Inferior parietal cortex (tissue), 1 donor: ENCODE measurements around the gene BMERB1.

Experiments used
- DNase-seq: peaks from one replicate; pipeline ENCODE4 v3.0.0-alpha.2; 2016; ENCODE audit errors: extremely low spot score

The BMERB1 gene

GRCh38 chr16:15495898-15496297 lies 61.5 kb downstream of the BMERB1 start:
- no peak for DNase-seq

DNA sequence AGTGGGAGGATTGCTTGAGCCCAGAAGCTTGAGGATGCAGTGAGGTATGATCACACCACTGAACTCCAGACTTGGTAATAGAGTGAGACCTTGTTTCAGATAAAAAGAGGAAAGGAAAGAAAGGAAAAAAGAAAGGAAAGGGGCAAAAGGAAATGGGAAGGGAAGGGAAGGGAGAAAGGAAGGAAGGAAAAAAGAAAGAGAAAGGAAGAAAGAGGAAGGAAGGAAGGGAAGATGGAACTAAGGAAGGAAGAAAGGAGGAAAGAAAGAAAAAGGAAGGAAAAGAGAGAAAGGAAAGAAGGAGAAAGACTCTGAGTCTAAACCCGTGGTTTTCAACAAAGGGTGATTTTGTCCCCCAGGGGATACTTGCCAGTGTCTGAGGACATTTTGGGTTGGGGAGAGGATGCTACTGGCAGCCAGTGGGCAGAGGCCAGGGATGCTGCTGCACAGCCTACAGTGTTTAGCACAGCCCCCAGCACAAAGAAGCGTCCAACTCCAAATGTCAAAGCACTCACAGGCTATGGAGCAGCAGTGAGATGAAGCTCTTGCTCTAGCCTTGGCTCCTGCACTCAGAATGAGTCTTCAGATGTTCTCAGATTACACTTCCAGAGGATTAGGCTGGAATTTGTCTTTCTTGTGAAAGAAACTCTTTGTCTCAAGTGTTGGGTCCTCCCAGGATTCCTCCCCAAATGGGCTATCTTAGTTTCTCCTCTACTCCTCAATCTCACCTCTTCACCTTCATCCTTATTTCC lies 64.2 kb downstream of the BMERB1 start:
- no peak for DNase-seq

DNA sequence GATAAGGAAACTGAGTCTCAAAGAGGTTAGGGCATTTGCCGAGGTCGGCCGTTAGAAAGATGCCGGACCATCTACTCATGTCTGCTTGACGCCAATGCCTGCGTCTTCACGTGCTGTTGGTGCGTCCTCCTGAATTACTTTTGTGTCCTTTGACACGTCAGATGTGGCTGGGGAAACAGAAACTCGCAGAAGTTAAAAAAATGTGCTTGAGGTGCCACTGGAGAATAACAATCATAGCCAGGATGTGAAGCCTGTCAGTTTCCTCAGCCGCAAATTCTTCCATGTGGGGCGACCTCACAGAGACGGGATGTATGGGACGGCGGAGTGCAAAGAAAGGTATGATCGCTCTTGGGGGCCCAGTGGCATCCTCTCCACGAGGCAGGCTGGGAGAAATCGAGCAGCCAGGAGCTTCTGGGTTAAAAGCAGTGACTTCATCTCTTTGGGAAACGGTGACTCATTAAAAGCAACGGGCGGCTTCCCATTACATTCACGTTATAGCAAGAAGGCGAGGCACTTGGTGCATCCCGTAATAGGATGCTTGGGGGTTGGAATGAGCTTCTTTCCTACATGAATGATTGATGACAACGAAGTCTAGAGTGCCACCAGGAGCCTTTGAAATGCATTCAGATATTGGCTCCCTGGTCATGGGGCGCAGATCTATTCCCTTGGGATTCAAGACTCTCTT lies 67.8 kb downstream of the BMERB1 start:
- DNase-seq, result no peak

DNA sequence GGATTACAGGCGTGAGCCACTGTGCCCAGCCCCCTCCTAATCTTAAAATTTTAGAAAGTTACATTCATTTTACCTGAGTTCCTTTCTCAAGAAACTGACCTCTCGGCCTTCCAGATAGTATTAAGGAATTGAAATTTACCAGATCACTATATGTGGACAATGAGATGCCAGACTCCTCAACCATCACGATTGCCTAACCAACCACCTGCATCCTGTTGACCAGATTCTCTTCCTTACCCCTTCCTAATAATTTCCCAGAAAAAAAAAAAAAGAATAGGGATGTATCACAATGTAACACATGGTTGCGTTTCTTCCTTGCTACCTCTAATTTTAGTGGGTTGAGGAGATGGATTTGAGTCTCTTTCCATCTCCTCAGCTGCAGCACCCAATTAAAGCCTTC lies 72.1 kb downstream of the BMERB1 start:
- no peak for DNase-seq

DNA sequence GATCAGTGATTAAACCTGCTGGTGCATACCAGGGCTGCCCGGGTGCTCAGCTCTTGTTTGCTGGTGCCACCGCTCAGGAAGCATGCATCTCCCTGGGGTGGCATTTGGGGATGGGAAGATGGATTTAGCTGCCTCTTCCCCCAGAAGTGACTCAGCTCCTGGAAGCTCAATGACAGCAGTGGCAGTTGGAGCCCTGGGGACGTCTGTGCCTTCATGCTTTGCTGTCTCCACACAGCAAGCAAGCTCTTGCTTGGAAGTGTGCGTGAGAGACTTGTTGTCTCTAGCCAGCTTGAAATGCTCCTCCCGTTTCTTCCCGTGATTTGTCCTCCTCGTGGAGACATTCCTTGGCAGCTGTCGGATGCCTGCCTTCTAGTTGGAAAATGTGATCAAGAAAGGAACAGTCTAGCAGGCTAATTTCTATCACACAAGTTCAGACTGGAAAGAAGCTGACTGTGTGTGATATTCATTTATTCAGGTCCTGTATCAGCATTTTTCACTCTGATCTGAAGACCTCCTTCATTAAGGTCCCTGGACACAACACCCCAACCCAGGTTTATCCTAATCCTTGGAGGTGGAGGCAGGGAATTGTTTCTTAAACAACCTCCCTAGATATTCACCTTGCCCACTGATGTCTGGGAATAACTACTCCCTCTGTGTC lies 73.0 kb downstream of the BMERB1 start:
- DNase-seq, result peak; percentile 38

GRCh38 chr16:15507959-15508627 lies 73.7 kb downstream of the BMERB1 start:
- DNase-seq, result no peak

DNA sequence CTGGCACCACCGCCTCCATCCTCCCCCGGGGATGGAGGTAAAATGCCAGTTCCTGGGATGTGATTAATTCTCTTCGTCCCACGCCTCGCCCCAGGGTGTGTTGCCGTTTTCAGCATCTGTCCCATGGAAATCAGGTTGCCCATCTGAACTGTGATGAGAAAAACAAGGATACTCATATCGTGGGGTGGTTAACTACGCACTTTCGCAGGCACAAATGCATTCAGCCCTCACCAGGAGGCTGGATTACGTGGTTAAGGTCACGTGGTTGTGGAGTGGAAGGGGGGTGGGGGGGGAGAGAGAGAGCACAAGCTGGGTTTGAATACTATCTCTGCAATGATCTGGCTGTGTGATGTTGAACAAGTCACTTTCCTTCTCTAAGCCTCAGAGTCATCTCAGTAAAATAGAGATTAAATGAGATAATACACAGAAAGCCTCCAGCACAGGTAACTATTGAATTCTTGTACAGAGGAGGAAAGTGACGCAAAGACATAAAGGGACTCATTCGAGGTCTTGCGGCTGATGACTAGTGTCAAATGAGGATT lies 74.7 kb downstream of the BMERB1 start:
- DNase-seq, result no peak

GRCh38 chr16:15509593-15510535 lies 75.5 kb downstream of the BMERB1 start:
- no peak for DNase-seq

DNA sequence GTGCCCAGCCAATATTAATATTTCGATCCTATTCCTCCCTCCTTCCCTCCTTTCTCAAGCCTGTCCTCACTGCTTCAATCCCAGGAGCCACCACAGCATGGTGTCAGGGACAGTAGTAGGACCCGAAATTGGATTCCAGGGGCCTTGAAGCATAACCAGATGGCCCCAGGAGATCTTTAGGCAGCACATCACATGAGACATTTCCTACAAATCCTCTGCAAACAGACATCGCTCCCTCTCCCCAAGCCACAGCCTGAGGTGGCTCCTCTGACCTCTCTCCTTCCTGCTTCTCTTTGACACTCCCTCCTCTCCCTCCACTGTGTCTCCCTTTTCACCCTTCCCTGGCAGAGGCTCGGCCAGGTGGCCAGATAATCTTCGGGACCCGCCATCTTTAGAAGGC lies 76.6 kb downstream of the BMERB1 start:
- no peak for DNase-seq

- no peak for DNase-seq
Measured at GRCh38 chr16:15511759-15512487, 77.5 kb downstream of the BMERB1 start.

- no peak for DNase-seq
Measured at GRCh38 chr16:15513156-15513555, 78.8 kb downstream of the BMERB1 start.

GRCh38 chr16:15515992-15516391 lies 81.6 kb downstream of the BMERB1 start:
- DNase-seq, result no peak

DNA sequence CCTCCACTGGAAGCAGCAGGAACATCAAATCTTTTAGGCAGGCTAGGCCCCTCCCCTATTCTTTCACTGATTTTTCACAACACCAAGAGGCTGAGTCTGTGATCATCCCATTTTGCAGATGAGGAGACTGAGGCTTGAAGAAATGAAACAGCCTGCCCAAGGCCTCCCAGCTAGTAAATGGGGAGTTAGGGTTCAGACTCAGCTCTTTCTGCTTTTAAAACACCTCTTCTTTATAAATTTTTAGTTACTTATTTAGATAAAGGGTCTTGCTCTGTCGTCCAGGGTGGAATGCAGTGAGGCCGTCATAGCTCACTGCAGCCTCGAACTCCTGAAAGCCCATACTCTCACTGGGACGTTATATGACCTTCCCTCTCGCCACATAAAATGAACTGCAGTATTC lies 82.2 kb downstream of the BMERB1 start:
- DNase-seq, result no peak

DNA sequence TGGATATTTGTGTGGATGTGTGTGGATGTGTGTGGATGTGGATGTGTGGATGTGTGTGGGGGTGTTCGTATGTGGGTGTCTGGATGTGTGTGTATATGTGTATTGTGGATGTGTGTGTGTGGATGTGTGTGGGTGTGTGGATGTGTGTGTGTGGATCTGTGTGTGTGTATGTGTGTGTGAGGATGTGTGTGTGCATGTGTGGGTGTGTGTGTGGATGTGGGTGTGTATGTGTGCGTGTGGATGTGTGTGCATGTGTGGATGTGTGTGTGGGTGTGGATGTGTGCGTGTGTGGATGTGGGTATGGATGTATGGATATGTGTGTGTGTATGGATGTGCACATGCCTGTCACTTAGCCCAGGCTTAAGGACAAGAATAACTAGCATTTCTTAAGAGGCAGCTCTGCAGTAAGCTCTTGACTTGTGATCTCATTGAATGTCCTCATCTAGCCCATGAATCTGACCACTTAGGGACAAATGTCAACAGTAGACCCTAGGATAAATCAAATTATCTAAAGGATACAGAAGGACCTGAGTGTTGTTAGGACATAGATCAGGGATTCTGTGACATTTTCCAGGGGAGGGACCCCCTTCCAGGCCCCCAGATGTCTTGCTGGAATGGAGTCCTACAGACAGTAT lies 83.5 kb downstream of the BMERB1 start:
- DNase-seq, result no peak

GRCh38 chr16:15518381-15519351 lies 84.3 kb downstream of the BMERB1 start:
- DNase-seq, result no peak

GRCh38 chr16:15519790-15520189 lies 85.4 kb downstream of the BMERB1 start:
- no peak for DNase-seq

GRCh38 chr16:15521390-15521757 lies 87.0 kb downstream of the BMERB1 start:
- DNase-seq, result no peak

DNA sequence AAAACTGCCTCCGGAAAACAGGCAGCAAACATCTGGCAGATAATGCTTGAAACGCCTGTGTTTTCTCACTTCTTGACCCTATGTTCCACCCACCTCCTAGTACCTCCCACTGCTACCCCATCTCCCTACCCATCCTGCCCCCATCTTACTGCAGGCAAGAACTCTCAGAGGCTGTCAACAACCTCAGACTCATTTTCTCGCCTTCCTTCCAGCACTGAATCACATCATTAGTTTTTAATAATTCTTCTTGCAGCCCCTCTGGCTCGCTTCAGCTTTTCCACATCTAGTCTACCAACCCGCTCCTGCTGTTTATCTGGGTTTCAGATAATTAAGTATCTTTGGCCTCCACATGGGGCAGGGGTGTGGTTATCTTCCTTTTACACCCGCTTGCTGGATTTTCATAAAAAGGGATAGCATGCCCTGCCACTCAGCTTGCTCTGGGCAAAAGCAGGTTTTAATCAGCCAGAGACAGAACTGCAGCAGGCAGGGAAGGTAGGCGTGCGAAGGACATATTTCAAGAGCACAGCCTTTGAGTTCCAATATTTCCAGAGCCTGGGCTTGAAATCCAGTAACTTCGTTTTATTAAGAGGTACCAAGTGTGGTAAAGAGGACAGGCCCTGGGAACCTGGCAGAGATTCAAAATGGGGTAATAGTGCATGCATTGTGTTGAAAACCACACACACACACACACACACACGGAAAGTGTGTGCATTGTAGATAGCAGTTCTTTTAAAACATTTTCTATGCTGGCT lies 87.5 kb downstream of the BMERB1 start:
- DNase-seq, result peak; percentile 45
